DMS79 (cell line): ENCODE data around the gene CECR2.
A peak's percentile ranks its signal among the peaks of the same experiment; 100 is the strongest.
"Not testable (repeated sequence)": the region's sequence is repeated elsewhere in the genome, so short reads cannot be mapped to it uniquely, and the experiment has no call there.

ENCODE experiments used
- DNase-seq: peaks from one replicate; lab custom pipeline; 2025; lab: John Stamatoyannopoulos, UW

CECR2 gene

GRCh38 chr22:17514084-17514483 is 144.8 kb downstream of the CECR2 start:
- DNase-seq: no peak

GRCh38 chr22:17518406-17518805 is 149.1 kb downstream of the CECR2 start:
- DNase-seq: no peak

- not testable (repeated sequence) for DNase-seq
Measured at GRCh38 chr22:17521971-17522370, 152.7 kb downstream of the CECR2 start.

DNA sequence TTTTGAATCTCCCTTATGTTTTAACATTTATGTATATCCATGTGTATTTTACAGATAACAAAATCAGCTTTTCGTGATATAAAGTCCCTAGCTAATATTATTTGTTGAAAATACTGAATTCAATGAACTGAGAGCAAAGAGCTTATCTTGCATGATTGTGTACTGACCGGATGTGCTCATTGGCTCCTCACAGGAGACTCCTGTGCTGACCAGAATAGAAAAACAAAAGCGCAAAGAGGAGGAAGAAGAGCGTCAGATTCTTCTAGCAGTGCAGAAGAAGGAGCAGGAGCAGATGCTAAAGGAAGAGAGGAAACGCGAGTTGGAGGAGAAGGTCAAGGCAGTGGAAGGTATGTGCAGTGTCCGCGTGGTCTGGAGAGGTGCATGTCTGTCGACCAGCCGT is 154.7 kb downstream of the CECR2 start:
- DNase-seq: no peak

DNA sequence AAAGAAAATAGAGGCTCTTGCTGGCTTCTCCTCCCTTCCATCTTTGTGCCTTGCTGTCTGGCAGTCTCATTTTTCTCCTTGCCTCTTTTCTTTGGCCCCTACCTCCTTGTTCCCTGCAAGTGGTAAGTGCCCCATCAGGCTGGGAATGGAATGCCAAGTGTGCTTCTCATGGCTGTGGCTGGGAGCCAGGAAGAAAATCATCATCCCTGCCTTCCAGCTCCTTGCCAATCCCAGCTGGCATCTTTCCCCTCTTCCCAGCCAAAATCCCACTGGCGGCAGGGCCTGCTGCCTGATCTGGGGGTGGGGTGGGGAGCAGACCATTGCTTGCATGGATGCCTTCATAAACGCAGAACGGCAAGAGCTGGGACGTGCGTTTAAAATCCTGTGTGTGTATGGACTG is 167.0 kb downstream of the CECR2 start:
- peak; percentile 1 for DNase-seq

DNA sequence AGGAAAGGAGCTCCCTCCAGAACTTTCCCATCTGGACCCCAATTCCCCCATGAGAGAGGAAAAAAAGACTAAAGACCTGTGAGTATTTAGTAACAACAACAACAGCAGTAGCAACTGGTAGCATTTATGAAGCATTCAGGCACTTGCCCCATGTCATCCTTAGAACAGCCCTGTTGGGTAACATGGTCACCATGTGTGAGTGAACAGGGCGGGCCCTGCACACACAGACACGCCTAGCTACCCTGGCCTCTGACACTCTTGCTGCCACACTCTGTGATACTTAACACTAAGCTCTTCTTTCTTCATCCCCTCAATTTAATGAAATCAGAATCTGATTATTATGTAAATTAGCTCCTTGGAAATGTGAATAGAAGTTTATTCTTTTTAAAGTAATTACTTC is 167.9 kb downstream of the CECR2 start:
- DNase-seq: no peak

- no peak for DNase-seq
Measured at GRCh38 chr22:17540481-17540880, 171.2 kb downstream of the CECR2 start.

DNA sequence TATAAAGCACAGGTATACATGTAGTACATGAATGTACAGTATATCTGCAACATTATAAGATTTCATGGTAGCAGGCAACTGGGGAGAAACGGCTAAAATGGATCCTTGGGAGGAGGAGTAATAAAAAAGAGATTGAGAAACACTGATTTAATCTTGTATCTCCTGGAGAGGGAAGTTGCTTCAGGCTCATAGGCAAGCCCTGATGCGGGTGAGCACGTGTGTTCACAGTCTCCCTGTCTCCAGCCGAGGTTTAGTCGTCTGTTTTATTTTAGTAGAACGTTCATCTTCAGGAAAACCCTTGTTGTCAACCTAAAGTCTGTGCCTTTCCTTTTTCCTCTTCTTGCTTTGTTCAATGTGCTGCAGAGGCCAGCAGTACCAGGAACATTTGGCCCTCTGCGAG is 172.2 kb downstream of the CECR2 start:
- DNase-seq: no peak

DNA sequence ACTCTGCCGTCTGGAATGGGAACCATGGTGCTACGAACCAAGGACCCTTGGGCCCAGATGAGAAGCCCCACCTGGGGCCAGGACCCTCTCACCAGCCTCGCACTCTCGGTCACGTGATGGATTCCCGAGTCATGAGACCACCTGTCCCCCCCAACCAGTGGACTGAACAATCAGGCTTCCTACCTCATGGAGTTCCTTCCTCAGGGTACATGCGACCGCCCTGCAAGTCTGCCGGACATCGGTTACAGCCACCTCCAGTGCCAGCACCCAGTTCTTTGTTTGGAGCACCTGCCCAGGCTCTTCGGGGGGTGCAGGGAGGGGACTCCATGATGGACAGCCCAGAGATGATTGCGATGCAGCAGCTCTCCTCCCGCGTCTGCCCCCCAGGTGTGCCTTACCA is 173.2 kb downstream of the CECR2 start:
- no peak for DNase-seq

- no peak for DNase-seq
Measured at GRCh38 chr22:17548010-17548755, 178.9 kb downstream of the CECR2 start.

GRCh38 chr22:17548756-17549035 is 179.4 kb downstream of the CECR2 start:
- no peak for DNase-seq

GRCh38 chr22:17549183-17549582 is 179.9 kb downstream of the CECR2 start:
- no peak for DNase-seq

DNA sequence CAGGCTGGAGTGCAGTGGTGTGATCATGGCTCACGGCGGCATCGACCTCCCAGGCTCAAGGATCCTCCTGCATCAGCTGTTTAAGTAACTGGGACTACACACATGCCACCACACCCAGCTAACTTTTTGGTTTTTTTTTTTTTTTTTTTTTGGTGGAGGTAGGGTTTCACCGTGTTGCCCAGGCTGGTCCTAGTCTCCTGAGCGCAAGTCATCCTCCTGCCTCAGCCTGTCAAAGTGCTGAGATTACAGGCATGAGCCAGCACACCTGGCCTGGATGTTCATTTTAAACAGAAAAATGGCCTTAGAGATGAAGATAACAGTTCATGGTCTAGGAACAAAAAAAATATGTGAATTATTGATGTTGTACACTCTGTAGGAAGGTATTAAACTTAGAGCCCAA is 180.4 kb downstream of the CECR2 start:
- DNase-seq: no peak

DNA sequence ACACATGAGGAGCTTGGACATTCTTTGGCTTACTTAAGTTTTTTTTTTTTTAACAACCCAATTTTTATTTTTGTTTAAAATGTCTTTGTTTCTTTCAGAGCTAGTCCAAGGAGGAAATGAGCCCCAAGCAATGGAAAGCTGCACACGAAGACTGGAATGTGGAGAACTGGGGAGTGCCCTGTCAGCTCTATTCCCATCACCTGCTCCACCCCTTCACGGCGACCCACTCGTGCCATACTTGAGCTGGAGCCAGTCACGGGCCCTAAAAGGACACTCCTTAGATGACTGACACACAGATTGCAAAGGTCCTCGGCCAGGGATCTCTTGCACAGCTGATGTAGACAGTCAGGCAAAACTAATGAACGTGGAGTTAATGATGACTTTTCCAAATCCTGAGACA is 183.5 kb downstream of the CECR2 start:
- DNase-seq: no peak

DNA sequence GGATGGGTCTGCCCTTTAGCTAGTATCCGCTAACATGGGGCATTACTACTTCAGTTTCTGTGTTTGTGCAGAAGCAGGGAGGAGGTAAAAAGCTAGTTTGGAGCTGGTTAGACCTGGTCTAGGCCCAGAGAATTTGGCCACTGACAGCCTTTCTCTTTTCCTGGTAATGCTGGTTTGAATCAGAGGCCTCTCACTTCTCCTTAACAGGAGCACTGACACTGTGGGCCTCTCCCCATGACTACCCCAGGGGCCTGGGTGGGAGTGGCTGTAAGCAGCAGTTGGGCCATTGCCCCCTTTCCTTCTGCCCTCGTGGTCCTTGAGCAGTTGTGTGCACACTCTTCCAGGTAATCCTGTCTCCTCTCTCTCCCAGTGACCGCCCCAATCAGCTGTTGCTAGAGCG is 185.6 kb downstream of the CECR2 start:
- DNase-seq: no peak

DNA sequence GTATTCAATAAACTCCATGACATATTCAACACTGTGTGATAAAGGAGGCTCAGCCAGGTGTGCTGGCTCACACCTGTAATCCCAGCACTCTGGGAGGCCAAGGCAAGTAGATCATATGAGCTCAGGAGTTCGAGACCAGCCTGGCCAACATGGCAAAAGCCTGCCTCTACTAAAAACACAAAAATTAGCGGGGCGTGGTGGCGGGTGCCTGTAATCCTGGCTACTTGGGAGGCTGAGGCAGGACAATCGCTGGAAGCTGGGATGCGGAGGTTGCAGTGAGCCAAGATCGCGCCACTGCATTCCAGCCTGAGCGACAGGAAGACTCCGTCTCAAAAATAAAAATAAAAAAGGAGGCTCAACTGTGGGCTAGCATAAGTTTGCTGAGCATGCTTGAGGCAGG is 189.9 kb downstream of the CECR2 start:
- DNase-seq: no peak

DNA sequence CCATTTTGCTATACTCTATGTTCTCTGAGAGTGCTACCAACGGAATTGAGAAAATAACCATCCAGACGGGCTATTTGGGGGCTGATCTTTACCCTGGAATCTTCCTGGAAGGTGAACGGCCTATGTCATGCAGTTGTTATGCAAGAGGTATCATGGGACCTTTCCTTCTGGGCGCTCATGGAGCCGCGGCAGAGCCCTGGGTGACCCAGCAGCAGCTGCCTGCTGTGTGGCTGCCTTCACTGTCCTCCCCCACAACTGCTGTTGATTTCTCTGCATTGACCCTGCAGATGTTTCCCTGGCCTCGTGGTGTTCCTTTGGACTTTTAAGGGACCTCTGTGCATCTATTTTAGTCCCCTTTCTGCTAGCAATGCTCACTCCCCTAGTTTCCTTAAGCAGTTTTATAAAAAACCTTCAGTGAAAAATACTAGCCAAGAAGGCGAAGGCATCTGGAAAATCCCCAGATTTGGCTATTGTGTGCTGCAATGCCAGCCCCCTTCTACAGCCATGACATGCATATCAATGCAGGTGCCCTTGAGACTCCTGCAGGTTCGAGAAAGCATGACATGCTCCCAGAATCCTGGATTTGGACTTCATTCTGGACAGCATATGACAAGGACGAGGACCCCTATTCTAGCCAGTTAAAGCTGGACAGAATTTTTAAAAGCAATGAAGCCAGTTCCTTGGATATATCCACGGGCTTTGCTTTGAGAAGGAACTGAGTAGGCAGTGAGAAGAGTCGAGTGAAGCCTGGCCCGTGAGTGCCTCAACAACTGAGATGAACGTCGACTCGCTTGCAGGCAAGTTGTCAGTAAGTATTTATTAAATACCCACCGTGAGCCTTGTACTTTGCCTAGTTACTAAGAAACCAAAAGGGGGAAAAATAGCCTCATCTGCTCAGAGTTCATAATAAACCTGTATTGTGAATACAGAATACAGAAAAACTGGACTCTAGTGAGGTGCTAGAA is 193.9 kb downstream of the CECR2 start, which contains the start of gene SLC25A18:
TSS of gene SLC25A18 (plus strand) at position 593 of the 965 bp plus-strand sequence. CDS start 16,447 bp downstream, outside the sequence.
- no peak for DNase-seq

- no peak for DNase-seq
Measured at GRCh38 chr22:17563936-17564391, 194.7 kb downstream of the CECR2 start.

- not testable (repeated sequence) for DNase-seq
Measured at GRCh38 chr22:17566016-17566687, 196.9 kb downstream of the CECR2 start.

- no peak for DNase-seq
Measured at GRCh38 chr22:17566776-17567175, 197.5 kb downstream of the CECR2 start.

DNA sequence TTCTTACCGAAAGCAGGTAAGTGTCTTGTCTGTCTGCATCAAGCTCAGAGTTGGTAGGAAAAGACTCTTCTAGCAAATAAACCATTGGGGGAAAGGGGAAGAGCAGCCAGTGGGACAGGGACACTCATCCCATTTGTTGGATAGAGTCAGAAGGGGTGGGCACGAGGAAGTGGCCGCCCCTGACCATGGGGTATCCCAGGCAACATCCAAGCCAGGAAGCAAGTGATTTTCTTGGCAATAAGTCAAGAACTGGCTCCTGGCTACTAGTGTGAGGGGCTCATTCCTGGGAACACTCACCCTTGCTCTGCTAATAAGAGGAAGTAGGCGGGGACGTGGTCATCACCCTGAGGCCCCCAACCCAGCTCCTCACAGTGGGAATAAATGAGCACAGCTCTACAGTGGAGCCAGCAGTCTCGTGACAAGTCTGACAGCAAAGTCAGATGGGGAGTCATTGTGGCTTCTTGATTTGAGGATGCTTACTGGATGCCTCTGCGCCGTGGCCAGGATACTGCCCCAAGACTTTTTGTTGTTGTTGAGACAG is 200.8 kb downstream of the CECR2 start:
- DNase-seq: no peak
